H1 (cell line): Measurements from ENCODE around the gene GIGYF2. TPM values are rescaled to one million over a fixed set of nuclear protein-coding genes. Genes with fewer than 3 reads are reported as not detected.

Experiments
- CTCF ChIA-PET: fragments of 300-600 bp; sonication (Branson Sonifier 250); formaldehyde crosslinking; loops from one replicate; lab custom pipeline; 2021; ENCODE audit not compliant: partially characterized antibody; lab: Charles Lee
- POLR2A ChIA-PET: fragments of 300-600 bp; sonication (Branson Sonifier 250); formaldehyde crosslinking; loops from one replicate; lab custom pipeline; 2021; ENCODE audit warnings: inconsistent platforms; ENCODE audit not compliant: partially characterized antibody; lab: Charles Lee
- DNase-seq, 2 experiments: peaks; one replicate each; pipeline versions ENCODE4 v3.0.0 to v3.0.0-alpha.2; 2010 to 2022; ENCODE audit warnings: low spot score in 2 of 2, low read depth in 1 of 2, mixed read lengths in 1 of 2
- FAIRE-seq: peaks from 2 replicates; lab custom pipeline; 2011; peaks lifted over from hg19 to GRCh38; lab: Jason Lieb, UNC
- H2AFZ ChIP-seq: 2 replicates; pipeline ENCODE4 v1.8.1; 2012; ENCODE audit warnings: low read length, inconsistent platforms
- H2AK5ac ChIP-seq: 2 replicates; pipeline ENCODE4 v1.6.1; 2013; ENCODE audit warnings: low read depth, low read length
- H2BK120ac ChIP-seq: replicated peaks from 2 replicates; pipeline ENCODE3; 2013; ENCODE audit warnings: low read depth, low read length, inconsistent platforms
- H2BK12ac ChIP-seq: 2 replicates; pipeline ENCODE4 v1.6.1; 2013; ENCODE audit warnings: low read depth, low read length
- H2BK15ac ChIP-seq: 2 replicates; pipeline ENCODE4 v1.6.1; 2013; ENCODE audit warnings: low read length
- H2BK20ac ChIP-seq: 2 replicates; pipeline ENCODE4 v1.6.1; 2013; ENCODE audit warnings: low read length
- H2BK5ac ChIP-seq: 2 replicates; pipeline ENCODE4 v1.6.1; 2013; ENCODE audit warnings: low read depth, low read length
- H3K14ac ChIP-seq: 2 replicates; pipeline ENCODE4 v1.6.1; 2013; ENCODE audit warnings: inconsistent platforms; ENCODE audit not compliant: insufficient read length
- H3K18ac ChIP-seq: 2 replicates; pipeline ENCODE4 v1.6.1; 2013; ENCODE audit warnings: low read length; ENCODE audit errors: extremely low read depth
- H3K23ac ChIP-seq: 2 replicates; pipeline ENCODE4 v1.6.1; 2013; ENCODE audit warnings: inconsistent platforms; ENCODE audit not compliant: insufficient read length
- H3K23me2 ChIP-seq: 2 replicates; pipeline ENCODE4 v1.6.1; 2013; ENCODE audit warnings: low read depth, low read length
- H3K27ac ChIP-seq: 2 replicates; pipeline ENCODE4 v1.6.1; 2011; ENCODE audit warnings: low read depth, low read length, inconsistent platforms
- H3K27me3 ChIP-seq, 4 experiments: replicated peaks in 1 of 4; 1 replicate in 1 of 4; 2 replicates in 3 of 4; pipeline versions ENCODE4 v1.6.1 to v1.8.1; 2011 to 2013; ENCODE audit warnings: low read length in 3 of 4, mild to moderate bottlenecking in 3 of 4, inconsistent platforms in 2 of 4, mixed read lengths in 2 of 4, moderate library complexity in 1 of 4; ENCODE audit not compliant: control insufficient read depth in 3 of 4, insufficient read depth in 3 of 4; ENCODE audit errors: extremely low read depth in 1 of 4
- H3K36me3 ChIP-seq, 4 experiments: 2 replicates each; pipeline versions ENCODE4 v1.6.1 to v1.8.1; 2011 to 2013; ENCODE audit warnings: mild to moderate bottlenecking in 4 of 4, low read length in 3 of 4, moderate library complexity in 2 of 4, control low read depth in 1 of 4, inconsistent platforms in 1 of 4; ENCODE audit not compliant: insufficient read depth in 4 of 4, control insufficient read depth in 2 of 4
- H3K4ac ChIP-seq: replicated peaks from 2 replicates; pipeline ENCODE3; 2013; ENCODE audit warnings: low read length, low read depth, mixed read lengths, inconsistent platforms; ENCODE audit not compliant: insufficient read length
- H3K4me1 ChIP-seq, 4 experiments: replicated peaks in 1 of 4; 1 replicate in 1 of 4; 2 replicates in 3 of 4; pipeline versions ENCODE4 v1.6.1 to v1.8.1; 2011 to 2013; ENCODE audit warnings: low read length in 3 of 4, inconsistent platforms in 2 of 4, mixed read lengths in 1 of 4; ENCODE audit not compliant: insufficient read depth in 4 of 4, control insufficient read depth in 3 of 4
- H3K4me2 ChIP-seq, 2 experiments: 2 replicates each; pipeline versions ENCODE4 v1.6.1 to v1.8.1; 2011 to 2013; ENCODE audit warnings: low read depth in 2 of 2, low read length in 2 of 2, control low read depth in 1 of 2, inconsistent platforms in 1 of 2, mild to moderate bottlenecking in 1 of 2; ENCODE audit not compliant: insufficient read depth in 1 of 2
- H3K4me3 ChIP-seq, 4 experiments: fragments of 200-600, 300-600 bp in 1 of 4; sonication (generic), shearing (Covaris generic), sonication (Bioruptor Twin) in 1 of 4; 2 replicates each; pipeline versions ENCODE4 v1.5.1 to v1.8.1; 2011 to 2016; ENCODE audit warnings: low read length in 4 of 4, low read depth in 3 of 4, control low read depth in 2 of 4, inconsistent platforms in 2 of 4, mild to moderate bottlenecking in 2 of 4, mixed read lengths in 1 of 4, moderate library complexity in 1 of 4; ENCODE audit not compliant: insufficient read depth in 2 of 4; ENCODE audit errors: extremely low read depth in 1 of 4
- H3K56ac ChIP-seq: replicated peaks from 2 replicates; pipeline ENCODE3; 2013; ENCODE audit warnings: low read depth, mild to moderate bottlenecking, mixed read lengths, low read length, inconsistent platforms; ENCODE audit not compliant: insufficient read length
- H3K79me1 ChIP-seq: 2 replicates; pipeline ENCODE4 v1.6.1; 2013; ENCODE audit warnings: low read depth, low read length, control low read depth
- H3K79me2 ChIP-seq, 2 experiments: 2 replicates each; pipeline versions ENCODE4 v1.6.1 to v1.8.1; 2012 to 2013; ENCODE audit warnings: low read length in 2 of 2, mild to moderate bottlenecking in 2 of 2, inconsistent platforms in 1 of 2; ENCODE audit not compliant: insufficient read depth in 2 of 2, control insufficient read depth in 1 of 2
- H3K9ac ChIP-seq, 4 experiments: replicated peaks in 1 of 4; 1 replicate in 1 of 4; 2 replicates in 3 of 4; pipeline versions ENCODE4 v1.6.1 to v1.8.1; 2011 to 2013; ENCODE audit warnings: low read depth in 3 of 4, low read length in 3 of 4, control low read depth in 2 of 4, mild to moderate bottlenecking in 2 of 4, moderate library complexity in 2 of 4, inconsistent platforms in 1 of 4; ENCODE audit errors: extremely low read depth in 1 of 4
- H3K9me3 ChIP-seq, 2 experiments: 2 replicates each; pipeline versions ENCODE4 v1.6.1 to v1.8.1; 2012 to 2013; ENCODE audit warnings: mild to moderate bottlenecking in 2 of 2, moderate library complexity in 2 of 2, control low read depth in 1 of 2, inconsistent platforms in 1 of 2, low read depth in 1 of 2, low read length in 1 of 2, mixed read lengths in 1 of 2; ENCODE audit not compliant: insufficient read depth in 2 of 2
- H4K20me1 ChIP-seq, 2 experiments: replicated peaks in 1 of 2; 2 replicates each; pipeline versions ENCODE3 to v1.8.1; 2011 to 2013; ENCODE audit warnings: inconsistent platforms in 2 of 2, low read length in 2 of 2, mild to moderate bottlenecking in 1 of 2; ENCODE audit not compliant: insufficient read depth in 2 of 2, control insufficient read depth in 1 of 2
- H4K5ac ChIP-seq: 2 replicates; pipeline ENCODE4 v1.6.1; 2013; ENCODE audit warnings: low read length, low read depth, mixed read lengths, inconsistent platforms; ENCODE audit not compliant: insufficient read length
- H4K8ac ChIP-seq: 2 replicates; pipeline ENCODE4 v1.8.0; 2013; ENCODE audit warnings: mild to moderate bottlenecking, moderate library complexity, low read length, inconsistent platforms; ENCODE audit not compliant: insufficient read depth; ENCODE audit errors: extremely low read depth
- H4K91ac ChIP-seq: replicated peaks from 2 replicates; pipeline ENCODE3; 2013; ENCODE audit warnings: low read length, mixed read lengths, inconsistent platforms; ENCODE audit not compliant: insufficient read length
- ASH2L ChIP-seq: fragments of 200-600, 300-600 bp; sonication (generic); IDR thresholded peaks from one replicate; pipeline ENCODE4 v1.7.1; 2017; ENCODE audit warnings: low read length
- RXRA ChIP-seq: IDR thresholded peaks from 2 replicates; pipeline ENCODE4 v1.6.1; 2011; ENCODE audit warnings: low read depth, mild to moderate bottlenecking, low read length, moderate library complexity; ENCODE audit not compliant: insufficient read depth
- SIX5 ChIP-seq: IDR thresholded peaks from 2 replicates; pipeline ENCODE4 v1.6.1; 2011; ENCODE audit warnings: mild to moderate bottlenecking, low read depth, low read length
- SP4 ChIP-seq: IDR thresholded peaks from 2 replicates; pipeline ENCODE4 v1.6.1; 2012; ENCODE audit warnings: low read length, inconsistent platforms
- WGBS, 2 experiments: shearing (Covaris generic) in 1 of 2; methylation state at CpG; one replicate each; pipeline versions ENCODE4 v1.1.6 to v1.1.7; 2013 to 2015; ENCODE audit warnings: low lambda C conversion rate in 2 of 2, mixed read lengths in 2 of 2, inconsistent platforms in 1 of 2, low coverage in 1 of 2, missing lambda C conversion rate in 1 of 2; ENCODE audit not compliant: insufficient replicate concordance in 2 of 2, insufficient coverage in 1 of 2, insufficient read length in 1 of 2; ENCODE audit errors: extremely low coverage in 1 of 2, missing lambda C conversion rate in 1 of 2; 5-methylcytosine and 5-hydroxymethylcytosine counted together
- polyA plus RNA-seq, 7 experiments: library from polyadenylated mRNA; depleted of rRNA in 3 of 7; stranded (reverse) in 5 of 7; unstranded in 2 of 7; fragments of >200 nt in 5 of 7; fragments of 200-250 nt in 2 of 7; gene quantifications; 1 replicate in 5 of 7; 2 replicates in 1 of 7; 4 replicates in 1 of 7; pipeline versions ENCODE4 v1.2.1 to v1.2.3, GENCODE V29; 2011 to 2013; ENCODE audit warnings: missing spikeins in 2 of 7, mixed read lengths in 2 of 7
- total RNA-seq: library from RNA; stranded (reverse); fragmentation: NEBNext Ultra II Directional; extraction: Animal tissue kit (Norgen Biotek cat#: 25700); gene quantifications from 2 replicates; pipeline ENCODE4 v1.2.1, GENCODE V29; 2021
- TF ChIP-seq, protein P1 (sequence below): IDR thresholded peaks from 2 replicates; pipeline ENCODE4 v1.6.1; 2012; ENCODE audit warnings: low read length, inconsistent platforms

The GIGYF2 gene
- total and polyA plus RNA-seq, 2 of the 8 experiments (the other 6 are each of a cell fraction or from before 2014, with no cell fraction given) = 22.3 to 62.0 TPM

DNA sequence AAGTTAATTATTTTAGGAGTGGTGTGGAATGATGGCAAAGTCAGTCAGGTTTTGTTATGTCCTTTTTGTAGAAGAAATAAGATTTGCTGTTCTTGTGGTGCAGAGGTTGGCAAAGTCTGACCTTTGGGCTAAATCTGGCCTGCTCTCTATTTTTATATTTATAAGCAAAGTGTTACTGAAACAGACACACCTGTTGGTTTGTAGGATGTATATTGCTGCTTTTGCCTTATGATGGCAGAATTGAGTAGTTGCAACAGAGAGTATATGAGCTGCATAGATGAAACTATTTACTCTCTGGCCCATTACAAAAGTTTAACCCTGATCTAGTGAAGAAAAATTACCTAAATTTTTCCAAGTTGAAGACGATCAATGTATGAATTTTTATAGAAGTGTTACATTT, 113.3 kb downstream of the GIGYF2 start:
- H3K56ac ChIP-seq = no peak overlapping the region
- H3K4me2 ChIP-seq = no peak overlapping the region
- H2BK5ac ChIP-seq = no peak overlapping the region
- TF ChIP-seq SIX5 (no peak), ASH2L (no peak), SP4 (no peak), RXRA (no peak)
- TF ChIP-seq, protein P1, sequence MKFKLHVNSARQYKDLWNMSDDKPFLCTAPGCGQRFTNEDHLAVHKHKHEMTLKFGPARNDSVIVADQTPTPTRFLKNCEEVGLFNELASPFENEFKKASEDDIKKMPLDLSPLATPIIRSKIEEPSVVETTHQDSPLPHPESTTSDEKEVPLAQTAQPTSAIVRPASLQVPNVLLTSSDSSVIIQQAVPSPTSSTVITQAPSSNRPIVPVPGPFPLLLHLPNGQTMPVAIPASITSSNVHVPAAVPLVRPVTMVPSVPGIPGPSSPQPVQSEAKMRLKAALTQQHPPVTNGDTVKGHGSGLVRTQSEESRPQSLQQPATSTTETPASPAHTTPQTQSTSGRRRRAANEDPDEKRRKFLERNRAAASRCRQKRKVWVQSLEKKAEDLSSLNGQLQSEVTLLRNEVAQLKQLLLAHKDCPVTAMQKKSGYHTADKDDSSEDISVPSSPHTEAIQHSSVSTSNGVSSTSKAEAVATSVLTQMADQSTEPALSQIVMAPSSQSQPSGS = no peak
- WGBS, 2 experiments = 100% methylated on average over 1 of the region's 1 CpG; no CpG with 5 or more reads in 1 of the 2 experiments
- H3K23ac ChIP-seq = no peak overlapping the region
- no peak overlapping the region for H2BK20ac ChIP-seq
- no peak overlapping the region for H3K27ac ChIP-seq
- H4K8ac ChIP-seq = no peak overlapping the region
- H3K27me3 ChIP-seq = no peaks in the 10 kb centered on the region
- H3K23me2 ChIP-seq = no peaks in the 10 kb centered on the region
- H2BK12ac ChIP-seq = no peak overlapping the region
- no peak overlapping the region for H4K91ac ChIP-seq
- H3K4me3 ChIP-seq = no peak overlapping the region
- FAIRE-seq (no peak), DNase-seq (no peak)
- H3K79me1 ChIP-seq = no peaks in the 10 kb centered on the region
- H3K36me3 ChIP-seq = peaks cover 5 to 68% (median 33%) of the 10 kb centered on the region in 4 experiments; a peak in 7 of 8 replicates
- H2BK15ac ChIP-seq = no peak overlapping the region
- peaks cover 0 to 1% of the 10 kb centered on the region in 2 experiments for H4K20me1 ChIP-seq
- H2BK120ac ChIP-seq = no peak overlapping the region
- ChIA-PET POLR2A (no interaction called here), CTCF (interaction anchor here (0.7 to 1.4 kb wide), 4 partner anchors 17 to 219 kb away, joined by 3 to 4 read pairs (median 3); no protein-coding TSS in a partner anchor)
- no peaks in the 10 kb centered on the region for H3K4me1 ChIP-seq
- no peak overlapping the region for H3K4ac ChIP-seq
- no peak overlapping the region for H3K9ac ChIP-seq
- H3K14ac ChIP-seq = no peak overlapping the region
- H2AK5ac ChIP-seq = no peak overlapping the region
- H3K18ac ChIP-seq = no peak overlapping the region
- no peaks in the 10 kb centered on the region for H3K79me2 ChIP-seq
- no peaks in the 10 kb centered on the region for H3K9me3 ChIP-seq
- H4K5ac ChIP-seq = no peak overlapping the region
- H2AFZ ChIP-seq = no peak overlapping the region
